Subcutaneous abdominal adipose tissue (tissue), 5 donors: ENCODE results near the gene ZNF546.
A peak's percentile ranks its signal among the peaks of the same experiment; 100 is the strongest.

Source experiments
- H3K27ac ChIP-seq: one replicate; pipeline ENCODE4 v1.7.0; 2013; ENCODE audit warnings: low read depth, mild to moderate bottlenecking, inconsistent platforms, low read length, moderate library complexity
- H3K27me3 ChIP-seq, 5 donors: one replicate each; pipeline ENCODE4 v1.7.0; 2013; ENCODE audit warnings: low read length in 5 of 5, inconsistent platforms in 1 of 5; ENCODE audit not compliant: control insufficient read depth in 5 of 5, insufficient read depth in 4 of 5
- H3K36me3 ChIP-seq, 5 donors: one replicate each; pipeline ENCODE4 v1.7.0; 2013; ENCODE audit warnings: low read length in 5 of 5; ENCODE audit not compliant: control insufficient read depth in 5 of 5, insufficient read depth in 5 of 5
- H3K4me1 ChIP-seq, 5 donors: one replicate each; pipeline ENCODE4 v1.7.0; 2013; ENCODE audit warnings: low read length in 5 of 5, mild to moderate bottlenecking in 3 of 5, moderate library complexity in 1 of 5; ENCODE audit not compliant: control insufficient read depth in 5 of 5, insufficient read depth in 5 of 5
- H3K4me3 ChIP-seq, 5 donors: one replicate each; pipeline ENCODE4 v1.7.0; 2013; ENCODE audit warnings: low read length in 5 of 5, low read depth in 1 of 5
- H3K9ac ChIP-seq, 5 donors: one replicate each; pipeline ENCODE4 v1.7.0; 2013; ENCODE audit warnings: low read length in 5 of 5, mild to moderate bottlenecking in 4 of 5, moderate library complexity in 3 of 5
- H3K9me3 ChIP-seq, 5 donors: one replicate each; pipeline ENCODE4 v1.7.0; 2013; ENCODE audit warnings: low read length in 5 of 5; ENCODE audit not compliant: control insufficient read depth in 5 of 5
- donor health status: healthy.
- donor health status: healthy.
- donor health status: healthy.
- donor health status: healthy.
- donor health status: healthy.

The ZNF546 gene

DNA sequence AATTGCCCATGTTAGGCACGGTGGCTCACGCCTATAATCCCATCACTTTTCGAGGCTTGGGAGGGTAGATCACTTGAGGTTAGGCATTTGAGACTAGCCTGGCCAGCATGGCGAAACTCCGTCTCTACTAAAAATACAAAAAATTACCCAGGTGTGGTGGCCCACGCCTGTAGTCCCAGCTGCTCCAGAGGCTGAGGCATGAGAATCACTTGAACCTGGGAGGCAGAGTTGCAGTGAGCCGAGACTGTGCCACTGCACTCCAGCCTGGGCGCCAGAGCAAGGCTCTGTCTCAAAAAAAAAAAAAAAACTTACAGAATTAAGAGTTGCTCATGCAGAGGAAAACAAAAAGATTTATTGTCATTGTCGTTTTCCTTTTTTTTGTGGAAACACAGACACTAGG, 29.3 kb upstream of the ZNF546 start:
- no peak overlapping the region for H3K27ac ChIP-seq
- no peak overlapping the region for H3K9ac ChIP-seq
- H3K4me3 ChIP-seq, result no peak overlapping the region
- H3K9me3 ChIP-seq, result no peaks in the 10 kb centered on the region
- peaks cover 6 to 22% (median 17%) of the 10 kb centered on the region in 5 donors for H3K4me1 ChIP-seq
- peaks cover 0 to 5% (median 4%) of the 10 kb centered on the region in 5 donors for H3K36me3 ChIP-seq
- peaks cover 0 to 3% (median 0%) of the 10 kb centered on the region in 5 donors for H3K27me3 ChIP-seq

DNA sequence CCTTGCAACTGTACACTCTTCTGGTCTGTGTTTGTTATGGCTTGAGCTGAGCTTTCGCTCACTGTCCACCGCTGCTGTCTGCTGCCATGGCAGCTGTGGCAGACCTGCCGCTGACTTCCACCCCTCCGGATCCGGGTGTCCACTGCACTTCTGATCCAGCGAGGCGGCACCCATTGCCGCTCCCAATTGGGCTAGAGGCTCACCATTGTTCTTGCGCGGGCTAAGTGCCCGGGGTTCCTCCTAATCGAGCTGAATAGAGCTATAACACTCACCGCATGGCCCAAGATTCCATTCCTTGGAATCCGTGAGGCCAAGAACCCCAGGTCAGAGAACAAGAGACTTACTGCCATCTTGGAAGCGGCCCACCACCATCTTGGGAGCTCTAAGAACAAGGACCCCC, 28.1 kb upstream of the ZNF546 start:
- no peak overlapping the region for H3K27ac ChIP-seq
- peaks cover 6 to 20% (median 17%) of the 10 kb centered on the region in 5 donors for H3K4me1 ChIP-seq
- H3K36me3 ChIP-seq, result peaks cover 0 to 18% (median 14%) of the 10 kb centered on the region in 5 donors
- no peak overlapping the region for H3K4me3 ChIP-seq
- H3K9ac ChIP-seq, result no peak overlapping the region
- no peaks in the 10 kb centered on the region for H3K9me3 ChIP-seq
- peaks cover 0 to 3% (median 0%) of the 10 kb centered on the region in 5 donors for H3K27me3 ChIP-seq

GRCh38 chr19:39969266-39969665, 27.6 kb upstream of the ZNF546 start:
- no peak overlapping the region for H3K9ac ChIP-seq

DNA sequence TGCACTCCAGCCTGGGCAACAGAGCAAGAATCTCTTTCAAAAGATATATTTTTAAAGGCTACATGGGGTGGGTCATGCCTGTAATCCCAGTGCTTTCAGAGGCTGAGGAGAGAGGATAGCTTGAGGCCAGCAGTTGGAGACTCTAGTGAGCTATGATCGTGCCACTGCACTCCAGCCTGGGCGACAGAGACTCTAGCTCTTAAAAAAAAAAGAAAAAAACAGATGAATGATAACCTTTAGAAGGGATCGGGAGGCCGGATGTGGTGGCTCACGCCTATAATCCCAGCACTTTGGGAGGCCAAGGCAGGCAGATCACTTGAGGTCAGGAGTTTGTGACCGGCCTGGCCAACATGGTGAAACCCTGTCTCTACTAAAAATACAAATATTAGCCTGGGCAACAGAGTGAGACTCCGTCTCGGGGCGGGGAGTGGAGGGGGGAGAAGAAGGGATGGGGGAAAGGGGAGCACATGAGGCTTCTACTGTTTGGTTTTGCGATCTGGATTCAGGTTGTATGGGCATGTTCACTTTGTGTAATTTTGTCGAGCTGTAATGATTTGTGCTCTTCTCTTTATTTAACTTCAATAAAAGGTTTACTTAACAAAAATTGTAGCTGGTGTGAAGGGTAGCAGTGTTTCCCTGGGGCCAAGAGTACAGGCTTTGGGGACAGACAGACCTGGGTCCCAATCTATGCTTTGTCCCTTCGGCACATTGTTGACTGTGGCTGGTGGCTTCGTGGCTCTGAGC, 27.0 kb upstream of the ZNF546 start:
- H3K36me3 ChIP-seq, result peaks cover under 1 to 28% (median 24%) of the 10 kb centered on the region in 5 donors
- H3K9me3 ChIP-seq, result no peaks in the 10 kb centered on the region
- peak overlapping the region; percentile 87 for H3K27ac ChIP-seq
- peak overlapping the region; percentile 89 to 95 (median 92) for H3K4me3 ChIP-seq
- H3K4me1 ChIP-seq, result peaks cover 6 to 20% (median 17%) of the 10 kb centered on the region in 5 donors
- H3K9ac ChIP-seq, result peak overlapping the region; percentile 3 to 97 (median 92)
- peaks cover 0 to 3% (median 0%) of the 10 kb centered on the region in 5 donors for H3K27me3 ChIP-seq

More at GRCh38 chr19:39969266-39969665, 27.6 kb upstream of the ZNF546 start:
- Histone ChIP-seq H3K27ac (no peak overlapping the region), H3K36me3 (peaks cover 0 to 22% (median 18%) of the 10 kb centered on the region in 5 donors), H3K9me3 (no peaks in the 10 kb centered on the region), H3K4me3 (no peak overlapping the region), H3K4me1 (peaks cover 6 to 20% (median 17%) of the 10 kb centered on the region in 5 donors), H3K27me3 (peaks cover 0 to 3% (median 0%) of the 10 kb centered on the region in 5 donors)

- Histone ChIP-seq H3K9me3 (no peaks in the 10 kb centered on the region), H3K27me3 (peaks cover 0 to 3% (median 0%) of the 10 kb centered on the region in 5 donors), H3K27ac (peak overlapping the region; percentile 87), H3K4me3 (peak overlapping the region; percentile 89 to 95 (median 92)), H3K9ac (peak overlapping the region; percentile 3 to 97 (median 92)), H3K36me3 (peaks cover 3 to 31% (median 28%) of the 10 kb centered on the region in 5 donors), H3K4me1 (peaks cover 6 to 20% (median 17%) of the 10 kb centered on the region in 5 donors)
Observed at GRCh38 chr19:39970425-39970674, 26.5 kb upstream of the ZNF546 start.

DNA sequence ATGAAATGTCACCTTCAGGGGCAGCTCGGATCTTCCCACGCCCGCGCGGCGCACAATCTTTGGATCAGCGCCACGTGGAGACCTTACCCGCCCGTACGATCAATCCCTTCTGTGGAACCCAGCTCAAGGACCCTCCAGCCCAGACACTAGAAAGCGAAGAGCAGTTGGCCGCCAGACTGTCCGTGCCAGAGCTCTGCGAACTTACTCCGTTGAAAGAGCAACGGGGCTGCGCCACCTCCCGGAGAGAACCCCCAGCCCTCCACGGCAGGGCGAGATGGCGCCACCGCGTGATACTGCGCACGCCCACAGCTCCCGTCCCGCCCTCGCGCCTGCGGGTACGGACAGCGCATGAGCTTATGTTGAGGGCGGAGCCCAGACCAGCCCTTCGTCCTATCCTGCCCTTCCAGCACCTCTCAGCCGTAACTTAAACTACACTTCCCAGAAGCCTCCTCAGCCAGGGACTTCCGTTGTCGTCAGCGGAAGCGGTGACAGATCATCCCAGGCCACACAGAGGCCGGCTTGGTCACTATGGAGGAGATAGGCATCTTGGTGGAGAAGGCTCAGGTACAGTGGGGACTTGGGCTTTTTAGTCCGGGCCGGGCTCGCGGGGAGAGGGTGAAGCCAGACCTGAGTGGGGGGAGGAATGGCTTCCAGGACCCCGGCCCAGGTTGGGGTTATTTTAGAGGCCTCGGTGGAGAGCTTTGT, 26.0 kb upstream of the ZNF546 start, which contains the start of gene PSMC4:
PSMC4 (plus strand) TSS at position 491 of the 705 bp plus-strand sequence; CDS start at position 529, 38 bp downstream.
- H3K27ac ChIP-seq, result peak within 1 kb of the TSS; percentile 87
- H3K27me3 ChIP-seq, result peaks cover 0 to 3% (median 0%) of the 10 kb centered on the region in 5 donors
- H3K9me3 ChIP-seq, result no peaks in the 10 kb centered on the region
- H3K4me3 ChIP-seq, result peak within 1 kb of the TSS; percentile 89 to 95 (median 92)
- H3K4me1 ChIP-seq, result peaks cover 6 to 20% (median 17%) of the 10 kb centered on the region in 5 donors
- peaks cover 7 to 36% (median 32%) of the 10 kb centered on the region in 5 donors for H3K36me3 ChIP-seq
- H3K9ac ChIP-seq, result peak within 1 kb of the TSS; percentile 90 to 98 (median 97)

- peaks cover 6 to 20% (median 17%) of the 10 kb centered on the region in 5 donors for H3K4me1 ChIP-seq
- peak overlapping the region; percentile 83 to 95 (median 91) for H3K4me3 ChIP-seq
- H3K36me3 ChIP-seq, result peaks cover 7 to 36% (median 32%) of the 10 kb centered on the region in 5 donors
- H3K27ac ChIP-seq, result peak overlapping the region; percentile 87
- H3K9ac ChIP-seq, result peak overlapping the region; percentile 89 to 98 (median 96)
- H3K9me3 ChIP-seq, result no peaks in the 10 kb centered on the region
- peaks cover 0 to 3% (median 0%) of the 10 kb centered on the region in 5 donors for H3K27me3 ChIP-seq
Observed at GRCh38 chr19:39971380-39972035, 25.4 kb upstream of the ZNF546 start.

DNA sequence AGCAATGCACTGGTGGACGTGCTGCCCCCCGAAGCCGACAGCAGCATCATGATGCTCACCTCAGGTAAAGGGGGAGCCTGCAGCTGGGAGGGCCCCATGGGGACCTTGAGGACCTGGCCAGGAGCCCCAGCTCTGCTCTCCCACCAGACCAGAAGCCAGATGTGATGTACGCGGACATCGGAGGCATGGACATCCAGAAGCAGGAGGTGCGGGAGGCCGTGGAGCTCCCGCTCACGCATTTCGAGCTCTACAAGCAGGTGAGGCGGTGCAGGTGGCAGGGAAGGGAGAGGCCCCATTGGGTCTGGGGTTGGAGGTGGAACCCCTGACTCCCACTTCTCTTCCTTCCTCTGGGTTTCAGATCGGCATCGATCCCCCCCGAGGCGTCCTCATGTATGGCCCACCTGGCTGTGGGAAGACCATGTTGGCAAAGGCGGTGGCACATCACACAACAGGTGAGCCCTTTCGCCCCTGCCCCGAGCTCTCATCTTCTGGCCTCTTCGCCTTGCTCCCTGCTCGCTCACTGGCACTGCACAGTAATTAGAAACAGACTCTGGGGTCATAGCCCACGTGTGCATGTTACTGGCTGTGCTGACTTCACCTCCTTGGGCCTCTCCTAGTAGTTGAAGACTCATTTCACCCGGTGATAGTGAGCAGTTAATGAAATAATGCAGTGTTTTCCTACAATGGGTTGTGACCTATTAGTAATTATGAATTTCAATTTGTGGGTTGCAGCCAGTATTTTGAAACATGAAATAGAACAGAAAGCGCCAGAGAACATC, 22.3 kb upstream of the ZNF546 start:
- Histone ChIP-seq H3K4me3 (no peak overlapping the region), H3K27ac (no peak overlapping the region), H3K9ac (no peak overlapping the region), H3K36me3 (peaks cover 7 to 56% (median 51%) of the 10 kb centered on the region in 5 donors), H3K9me3 (no peaks in the 10 kb centered on the region), H3K27me3 (peaks cover 0 to 3% (median 0%) of the 10 kb centered on the region in 5 donors), H3K4me1 (peaks cover 6 to 31% (median 20%) of the 10 kb centered on the region in 5 donors)

DNA sequence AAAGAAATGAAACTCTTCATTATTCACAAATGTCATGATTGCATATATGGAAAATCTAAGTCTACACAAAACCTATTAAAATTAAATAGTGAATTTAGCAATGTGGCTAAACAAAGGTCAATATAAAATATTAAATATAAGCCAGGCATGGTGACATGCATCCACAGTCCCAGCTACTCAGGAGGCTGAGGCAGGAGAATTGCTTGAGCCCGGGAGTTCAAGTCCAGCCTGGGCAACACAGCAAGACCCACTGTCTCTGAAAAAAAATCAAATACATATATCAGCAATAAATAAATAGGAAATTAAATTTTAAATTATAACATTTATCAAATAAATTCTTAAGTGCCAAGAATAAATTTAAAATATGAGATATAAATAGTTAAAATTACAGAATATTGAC, 14.0 kb upstream of the ZNF546 start:
- H3K9ac ChIP-seq, result no peak overlapping the region
- H3K27ac ChIP-seq, result no peak overlapping the region
- H3K4me1 ChIP-seq, result peaks cover 0 to 9% (median 0%) of the 10 kb centered on the region in 5 donors
- H3K9me3 ChIP-seq, result peaks cover 5 to 16% (median 14%) of the 10 kb centered on the region in 5 donors
- no peaks in the 10 kb centered on the region for H3K27me3 ChIP-seq
- peaks cover 7 to 48% (median 33%) of the 10 kb centered on the region in 5 donors for H3K36me3 ChIP-seq
- H3K4me3 ChIP-seq, result no peak overlapping the region
